MV-4-11 (cell line): ENCODE measurements around the gene CNR2.
"Not testable (repeated sequence)": the region's sequence is repeated elsewhere in the genome, so short reads cannot be mapped to it uniquely, and the experiment has no call there.

Experiments used
- DNase-seq: peaks from one replicate; lab custom pipeline; 2025; lab: John Stamatoyannopoulos, UW

CNR2 gene

GRCh38 chr1:23916209-23917131 lies 3.3 kb upstream of the CNR2 start:
- DNase-seq = peak; percentile 96

- DNase-seq = no peak
These were observed 2.3 kb upstream of the CNR2 start for GRCh38 chr1:23915466-23915865.

- DNase-seq = no peak
These were observed 1.8 kb upstream of the CNR2 start for GRCh38 chr1:23914921-23915320.

- DNase-seq = no peak
These were observed 1.2 kb downstream of the CNR2 start for GRCh38 chr1:23911921-23912320.

GRCh38 chr1:23910553-23911246 lies 2.5 kb downstream of the CNR2 start:
- DNase-seq = no peak

- DNase-seq = no peak
These were observed 3.0 kb downstream of the CNR2 start for GRCh38 chr1:23910144-23910543.

- DNase-seq = peak; percentile 43
These were observed 3.8 kb downstream of the CNR2 start for GRCh38 chr1:23909412-23909811.

GRCh38 chr1:23908453-23909341 lies 4.5 kb downstream of the CNR2 start:
- peak; percentile 89 for DNase-seq

- DNase-seq = peak; percentile 29
These were observed 6.4 kb downstream of the CNR2 start for GRCh38 chr1:23906731-23907130.

- DNase-seq = no peak
These were observed 7.6 kb downstream of the CNR2 start for GRCh38 chr1:23905461-23906025.

GRCh38 chr1:23904748-23905357 lies 8.3 kb downstream of the CNR2 start:
- DNase-seq = peak; percentile 45

- no peak for DNase-seq
These were observed 9.4 kb downstream of the CNR2 start for GRCh38 chr1:23903754-23904153.

GRCh38 chr1:23902321-23903278 lies 10.6 kb downstream of the CNR2 start:
- no peak for DNase-seq

GRCh38 chr1:23900017-23900416 lies 13.1 kb downstream of the CNR2 start:
- DNase-seq = not testable (repeated sequence)

- peak; percentile 80 for DNase-seq
These were observed 14.1 kb downstream of the CNR2 start for GRCh38 chr1:23899070-23899469.

GRCh38 chr1:23897083-23897482 lies 16.1 kb downstream of the CNR2 start:
- DNase-seq = peak; percentile 75

GRCh38 chr1:23896491-23896890 lies 16.7 kb downstream of the CNR2 start:
- DNase-seq = peak; percentile 16

GRCh38 chr1:23895993-23896392 lies 17.2 kb downstream of the CNR2 start:
- no peak for DNase-seq

GRCh38 chr1:23895082-23895481 lies 18.1 kb downstream of the CNR2 start:
- peak; percentile 52 for DNase-seq

GRCh38 chr1:23889074-23889473 lies 24.1 kb downstream of the CNR2 start:
- no peak for DNase-seq
